ENCODE data around the gene CCNB3.

DNA sequence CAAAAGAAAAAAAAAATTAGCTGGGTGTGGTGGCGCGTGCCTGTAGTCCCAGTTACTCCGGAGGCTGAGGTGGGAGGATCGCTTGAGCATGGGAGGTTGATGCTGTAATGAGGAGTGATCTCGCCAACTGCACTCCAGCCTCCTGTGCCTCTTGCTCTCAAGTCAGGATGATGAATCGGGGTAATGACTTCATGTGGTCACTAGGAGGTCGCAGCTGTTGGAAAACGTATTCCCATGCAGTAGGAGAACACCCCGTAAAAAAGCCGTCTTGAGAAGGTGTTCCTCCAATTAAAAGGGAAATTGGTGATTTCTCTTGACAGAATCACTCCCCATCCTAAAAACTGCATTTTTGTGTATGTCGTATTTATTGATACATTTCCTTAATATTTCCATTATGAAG lies 2.2 kb downstream of the CCNB3 start:
- TF ChIP-seq ZNF274 (IDR thresholded peaks at IDR 0.05; ENCODE audit: low read depth, low read length) (no peak), SUZ12 (IDR thresholded peaks at IDR 0.05; ENCODE audit: extremely low read depth, insufficient read depth, insufficient read length) (no peak)

Measured in NT2/D1 (cell line).